ENCODE results near the gene CNOT3.

CNOT3 gene

GRCh38 chr19:54107876-54108490 lies 29.6 kb upstream of the CNOT3 start:
- TF ChIP-seq GATA1 (IDR thresholded peaks at IDR 0.05; ENCODE audit: low read depth, low read length) (no peak), POLR2A (IDR thresholded peaks at IDR 0.05; ENCODE audit: low read length) (no peak)
- no peak for DNase-seq

DNA sequence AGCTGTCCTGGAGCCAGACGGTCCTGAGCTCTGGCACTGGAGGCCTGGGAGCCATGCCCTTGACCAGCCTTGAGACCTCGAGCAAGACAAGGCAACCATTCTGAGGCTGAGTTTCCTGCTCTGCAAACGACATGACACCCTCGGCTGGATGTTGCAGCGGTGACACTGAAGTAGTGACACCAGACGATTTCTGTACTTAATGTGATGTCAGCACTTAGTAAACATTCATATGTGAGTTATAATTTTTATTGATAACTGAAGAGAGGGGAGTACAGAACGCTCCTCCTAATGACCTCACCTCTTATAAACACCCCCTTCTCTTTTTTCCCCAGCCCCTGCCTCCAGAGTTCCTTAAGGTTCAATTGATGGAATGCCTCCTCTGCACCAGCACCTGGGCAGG lies 29.1 kb upstream of the CNOT3 start:
- TF ChIP-seq POLR2A (IDR thresholded peaks at IDR 0.05; ENCODE audit: low read length) (no peak), GATA1 (IDR thresholded peaks at IDR 0.05; ENCODE audit: low read depth, low read length) (no peak)
- DNase-seq, result no peak

GRCh38 chr19:54109651-54110050 lies 27.9 kb upstream of the CNOT3 start:
- no peak for DNase-seq
- TF ChIP-seq GATA1 (IDR thresholded peaks at IDR 0.05; ENCODE audit: low read depth, low read length), result no peak
- no peak for TF ChIP-seq POLR2A (IDR thresholded peaks at IDR 0.05; ENCODE audit: low read length)

DNA sequence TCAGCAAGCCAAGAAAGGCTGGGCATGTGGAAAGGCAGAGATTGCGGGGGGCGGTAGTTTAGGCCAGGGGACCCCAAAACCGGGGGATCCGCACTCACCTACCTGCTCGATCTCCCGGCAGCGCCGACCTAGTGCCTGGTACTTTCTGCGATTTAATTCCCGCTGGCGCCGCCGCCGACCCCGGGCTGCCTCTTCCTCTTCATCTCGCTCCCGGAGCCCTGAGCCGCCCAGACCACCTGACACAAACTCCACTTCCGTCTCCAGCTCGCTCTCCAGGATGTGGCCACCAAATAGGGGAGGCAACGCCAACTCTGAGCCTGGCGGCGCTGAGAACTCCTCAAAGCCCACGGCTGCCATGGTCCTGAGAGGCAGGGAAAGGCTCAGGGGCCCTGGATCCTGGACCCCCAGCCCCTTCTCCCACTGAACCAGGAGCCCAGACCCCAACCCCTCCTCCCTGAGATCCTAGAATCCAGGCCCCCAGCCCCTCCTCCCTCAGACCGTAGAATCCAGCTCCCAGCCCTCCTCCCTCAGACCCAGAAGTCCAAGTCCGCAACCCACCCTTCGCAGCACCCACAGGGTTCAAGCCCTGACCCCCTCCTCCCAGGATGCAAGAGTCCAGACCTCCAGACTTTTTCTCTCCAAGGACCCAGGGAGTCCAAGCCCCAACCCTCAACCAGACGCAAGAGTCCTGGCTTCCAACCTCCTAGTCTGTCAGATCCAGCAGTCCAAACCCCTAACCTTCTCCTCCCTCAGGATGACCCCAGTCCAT lies 23.0 kb upstream of the CNOT3 start:
- no peak for DNase-seq
- TF ChIP-seq POLR2A (IDR thresholded peaks at IDR 0.05; ENCODE audit: low read length) (peak; percentile 32), GATA1 (IDR thresholded peaks at IDR 0.05; ENCODE audit: low read depth, low read length) (no peak)

GRCh38 chr19:54115109-54116063 lies 22.2 kb upstream of the CNOT3 start, which contains the start of the genes PRPF31 and TFPT:
Gene PRPF31 (plus strand): TSS chr19:54115754. CDS start chr19:54118279, 2,525 bp downstream.
Gene TFPT (minus strand): TSS chr19:54115657. CDS start chr19:54115269, 388 bp downstream.
- DNase-seq, result peak; percentile 98 to 99
- TF ChIP-seq POLR2A (IDR thresholded peaks at IDR 0.05; ENCODE audit: low read length) (peak; percentile 84), GATA1 (IDR thresholded peaks at IDR 0.05; ENCODE audit: low read depth, low read length) (no peak)

DNA sequence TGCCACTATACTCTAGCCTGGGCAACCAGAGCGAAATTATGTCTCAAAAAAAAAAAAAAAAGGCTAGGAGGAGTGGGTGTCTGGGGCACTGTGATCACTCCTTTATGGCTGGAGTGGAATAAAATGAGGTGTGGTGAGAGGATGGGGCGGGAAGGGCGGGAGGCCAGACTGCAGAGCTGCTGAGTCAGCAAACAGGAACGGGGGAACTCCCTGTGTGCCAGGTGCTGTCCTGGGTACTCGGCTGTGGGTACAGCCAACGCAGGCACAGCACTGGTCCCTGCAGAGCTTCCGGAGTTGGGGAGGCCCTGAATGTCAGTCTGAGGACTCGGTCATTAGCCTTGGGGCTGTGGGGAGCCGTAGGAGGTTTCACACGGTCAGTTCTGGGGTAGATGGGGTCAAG lies 16.3 kb upstream of the CNOT3 start:
- no peak for DNase-seq
- TF ChIP-seq POLR2A (IDR thresholded peaks at IDR 0.05; ENCODE audit: low read length) (no peak), GATA1 (IDR thresholded peaks at IDR 0.05; ENCODE audit: low read depth, low read length) (no peak)

- DNase-seq, result no peak
- TF ChIP-seq GATA1 (IDR thresholded peaks at IDR 0.05; ENCODE audit: low read depth, low read length) (no peak), POLR2A (IDR thresholded peaks at IDR 0.05; ENCODE audit: low read length) (no peak)
Measured at GRCh38 chr19:54123682-54124081, 13.9 kb upstream of the CNOT3 start.

DNA sequence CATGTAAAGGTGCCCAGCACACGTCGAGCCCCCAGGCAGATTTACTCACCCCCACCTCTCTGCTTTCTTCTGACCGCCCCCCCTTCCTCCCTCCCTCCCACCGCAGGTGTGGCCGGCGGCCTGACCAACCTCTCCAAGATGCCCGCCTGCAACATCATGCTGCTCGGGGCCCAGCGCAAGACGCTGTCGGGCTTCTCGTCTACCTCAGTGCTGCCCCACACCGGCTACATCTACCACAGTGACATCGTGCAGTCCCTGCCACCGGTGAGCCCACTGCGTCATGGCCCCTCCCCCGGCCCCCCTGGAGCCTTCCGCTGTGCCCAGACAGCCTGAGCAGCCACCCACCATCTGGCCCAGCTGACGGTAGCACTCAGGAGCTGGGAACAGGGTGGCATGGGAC lies 13.2 kb upstream of the CNOT3 start:
- DNase-seq, result no peak
- TF ChIP-seq GATA1 (IDR thresholded peaks at IDR 0.05; ENCODE audit: low read depth, low read length), result no peak
- no peak for TF ChIP-seq POLR2A (IDR thresholded peaks at IDR 0.05; ENCODE audit: low read length)

GRCh38 chr19:54125713-54126112 lies 11.8 kb upstream of the CNOT3 start:
- no peak for TF ChIP-seq GATA1 (IDR thresholded peaks at IDR 0.05; ENCODE audit: low read depth, low read length)
- DNase-seq, result no peak

DNA sequence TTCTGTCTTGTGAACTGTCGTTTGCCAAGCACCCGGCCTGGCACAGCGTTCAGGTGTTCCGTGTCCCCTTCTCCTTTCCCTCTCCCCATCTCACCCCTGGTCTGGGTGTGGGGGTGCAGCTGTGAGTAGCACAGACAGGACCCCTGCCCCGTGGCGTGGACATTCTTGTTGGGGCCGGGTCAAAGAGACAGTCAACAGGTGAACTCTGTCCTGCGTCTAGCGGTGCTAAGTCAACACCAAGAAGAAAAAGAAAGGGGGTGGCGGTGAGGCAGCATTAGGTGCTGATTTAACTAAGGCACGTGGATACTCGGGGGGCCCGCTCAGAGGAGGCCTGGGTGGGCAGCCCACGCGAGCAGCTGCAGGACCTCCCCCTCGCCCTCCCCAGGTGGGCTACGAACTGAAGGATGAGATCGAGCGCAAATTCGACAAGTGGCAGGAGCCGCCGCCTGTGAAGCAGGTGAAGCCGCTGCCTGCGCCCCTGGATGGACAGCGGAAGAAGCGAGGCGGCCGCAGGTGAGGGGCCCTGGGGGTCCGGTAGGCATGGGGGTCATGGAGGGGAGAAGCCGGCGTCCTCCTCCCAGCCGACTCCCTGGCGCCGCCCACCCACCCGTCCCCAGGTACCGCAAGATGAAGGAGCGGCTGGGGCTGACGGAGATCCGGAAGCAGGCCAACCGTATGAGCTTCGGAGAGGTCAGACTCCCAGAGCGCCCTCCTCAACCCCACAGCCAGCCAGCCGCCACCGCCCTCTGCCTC lies 9.7 kb upstream of the CNOT3 start:
- DNase-seq, result no peak
- no peak for TF ChIP-seq GATA1 (IDR thresholded peaks at IDR 0.05; ENCODE audit: low read depth, low read length)
- no peak for TF ChIP-seq POLR2A (IDR thresholded peaks at IDR 0.05; ENCODE audit: low read length)

DNA sequence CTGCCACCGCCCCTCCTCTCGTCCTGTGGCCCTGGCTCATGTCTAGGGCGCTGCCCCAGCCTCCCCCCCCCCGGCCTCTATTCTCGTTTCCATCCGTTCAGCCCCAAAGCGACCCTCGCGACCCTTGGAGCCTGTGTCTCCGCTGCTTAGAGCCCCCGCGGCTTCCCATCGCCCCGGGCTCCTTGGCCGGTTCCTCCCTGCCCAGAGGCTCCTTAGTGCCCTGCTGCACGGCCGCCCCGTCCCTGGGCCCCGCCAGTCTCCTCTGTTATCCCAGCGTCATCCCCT lies 9.2 kb upstream of the CNOT3 start:
- DNase-seq, result no peak

GRCh38 chr19:54128796-54129616 lies 8.6 kb upstream of the CNOT3 start:
- TF ChIP-seq POLR2A (IDR thresholded peaks at IDR 0.05; ENCODE audit: low read length), result no peak
- no peak for TF ChIP-seq GATA1 (IDR thresholded peaks at IDR 0.05; ENCODE audit: low read depth, low read length)
- no peak for DNase-seq

More for the DNA sequence above, 9.2 kb upstream of the CNOT3 start:
- TF ChIP-seq POLR2A (IDR thresholded peaks at IDR 0.05; ENCODE audit: low read length) (no peak), GATA1 (IDR thresholded peaks at IDR 0.05; ENCODE audit: low read depth, low read length) (no peak)

DNA sequence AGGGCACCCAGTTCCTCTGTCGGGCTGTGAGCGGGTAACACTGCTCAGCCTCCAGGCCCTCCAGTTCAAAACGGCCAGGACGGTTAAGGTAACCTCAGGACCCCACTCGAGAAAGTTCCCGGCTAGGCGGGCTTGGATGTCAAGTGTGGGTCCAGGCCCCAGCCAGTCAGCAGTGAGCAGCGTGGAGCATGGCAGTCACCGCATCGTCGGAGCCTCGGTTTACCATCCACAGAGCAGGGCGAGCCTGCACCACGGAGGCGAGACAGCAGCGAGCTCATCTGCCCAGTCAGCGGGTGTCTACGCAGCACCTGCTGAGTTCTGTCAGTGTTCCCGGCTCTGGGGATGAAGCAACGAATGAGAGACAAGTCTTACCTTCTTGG lies 8.0 kb upstream of the CNOT3 start:
- DNase-seq, result no peak
- TF ChIP-seq POLR2A (IDR thresholded peaks at IDR 0.05; ENCODE audit: low read length) (no peak), GATA1 (IDR thresholded peaks at IDR 0.05; ENCODE audit: low read depth, low read length) (no peak)
